NK-92 (cell line): ENCODE data around the gene BRD3.

Source experiments
- DNase-seq: peaks from one replicate; lab custom pipeline; 2025; ENCODE audit not compliant: unreplicated experiment; lab: John Stamatoyannopoulos, UW

BRD3 gene

DNA sequence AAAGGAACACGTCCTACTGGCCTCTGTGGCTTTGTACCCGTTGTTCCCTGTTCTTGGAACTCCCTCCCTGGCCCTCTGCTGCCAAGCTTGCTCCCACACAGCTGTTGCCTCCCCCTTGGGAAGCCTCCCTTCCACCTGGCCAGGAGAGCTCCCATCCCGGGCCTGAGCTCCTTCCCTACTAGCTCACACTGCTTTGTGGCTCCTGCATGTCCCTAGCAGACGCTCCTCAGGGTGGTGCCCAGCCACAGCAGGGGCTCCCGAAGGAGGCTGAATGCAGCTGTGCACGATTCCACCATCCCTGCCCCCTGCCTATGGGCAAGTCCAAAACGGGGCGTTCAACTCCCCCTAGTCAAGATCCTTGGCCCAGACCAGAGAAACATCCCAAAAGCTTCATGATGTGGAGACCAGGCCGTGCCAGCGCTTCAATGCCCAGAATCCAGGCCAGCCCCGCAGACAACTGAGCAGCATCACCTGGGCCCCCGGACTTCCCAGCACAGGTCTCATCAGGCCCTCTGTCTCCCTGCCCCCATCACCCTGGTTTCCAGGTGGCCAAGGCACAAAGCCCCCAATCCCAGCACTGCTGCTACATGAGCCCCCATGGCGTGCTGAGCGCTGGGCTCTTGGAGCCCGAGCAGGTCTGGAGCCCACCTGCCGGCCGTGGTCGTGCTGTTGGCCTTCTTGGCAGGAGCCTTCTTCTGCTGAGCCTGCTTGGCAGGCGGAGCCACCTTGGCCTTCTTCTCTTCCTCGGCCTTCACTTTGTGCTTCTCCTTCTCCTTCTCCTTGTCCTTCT, 28.2 kb downstream of the BRD3 start:
- DNase-seq, result no peak

DNA sequence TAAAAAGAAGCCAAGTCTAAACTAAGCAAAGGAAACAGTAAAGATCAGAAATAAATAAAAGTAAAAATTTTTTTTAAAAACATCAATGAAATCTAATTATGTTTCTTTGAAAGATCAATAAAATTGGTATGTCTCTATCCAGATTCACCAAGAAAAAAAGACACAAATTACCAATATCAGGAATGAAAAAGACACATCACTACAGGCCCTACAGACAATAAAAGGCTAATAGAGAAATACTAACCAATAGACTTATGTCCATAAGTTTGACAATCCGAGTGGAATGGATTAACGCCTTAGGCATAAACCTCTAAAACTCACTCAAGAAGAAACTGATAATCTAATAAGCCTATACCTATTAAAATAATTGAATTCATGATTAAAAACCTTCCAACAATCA, 30.2 kb downstream of the BRD3 start:
- no peak for DNase-seq

DNA sequence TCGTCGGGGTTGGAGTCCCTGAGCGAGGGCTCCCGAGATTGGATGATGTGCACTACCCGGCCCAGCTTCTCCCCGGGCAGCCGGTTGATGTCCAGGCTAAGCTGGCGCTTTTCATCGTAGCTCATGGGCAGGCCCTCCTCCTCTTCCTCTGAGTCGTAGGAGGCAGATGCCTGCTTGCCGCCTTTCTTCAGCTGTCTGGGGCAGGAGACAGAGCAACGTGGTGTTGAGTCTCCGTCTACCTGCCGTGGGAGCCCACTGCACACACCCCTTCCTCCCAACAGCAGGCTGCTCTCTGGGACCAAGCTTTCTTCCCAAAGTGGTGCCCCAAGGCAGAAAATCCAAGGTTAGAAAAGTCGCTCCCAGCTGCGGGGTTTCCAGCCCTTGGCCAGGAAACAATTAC, 31.7 kb downstream of the BRD3 start:
- no peak for DNase-seq

DNA sequence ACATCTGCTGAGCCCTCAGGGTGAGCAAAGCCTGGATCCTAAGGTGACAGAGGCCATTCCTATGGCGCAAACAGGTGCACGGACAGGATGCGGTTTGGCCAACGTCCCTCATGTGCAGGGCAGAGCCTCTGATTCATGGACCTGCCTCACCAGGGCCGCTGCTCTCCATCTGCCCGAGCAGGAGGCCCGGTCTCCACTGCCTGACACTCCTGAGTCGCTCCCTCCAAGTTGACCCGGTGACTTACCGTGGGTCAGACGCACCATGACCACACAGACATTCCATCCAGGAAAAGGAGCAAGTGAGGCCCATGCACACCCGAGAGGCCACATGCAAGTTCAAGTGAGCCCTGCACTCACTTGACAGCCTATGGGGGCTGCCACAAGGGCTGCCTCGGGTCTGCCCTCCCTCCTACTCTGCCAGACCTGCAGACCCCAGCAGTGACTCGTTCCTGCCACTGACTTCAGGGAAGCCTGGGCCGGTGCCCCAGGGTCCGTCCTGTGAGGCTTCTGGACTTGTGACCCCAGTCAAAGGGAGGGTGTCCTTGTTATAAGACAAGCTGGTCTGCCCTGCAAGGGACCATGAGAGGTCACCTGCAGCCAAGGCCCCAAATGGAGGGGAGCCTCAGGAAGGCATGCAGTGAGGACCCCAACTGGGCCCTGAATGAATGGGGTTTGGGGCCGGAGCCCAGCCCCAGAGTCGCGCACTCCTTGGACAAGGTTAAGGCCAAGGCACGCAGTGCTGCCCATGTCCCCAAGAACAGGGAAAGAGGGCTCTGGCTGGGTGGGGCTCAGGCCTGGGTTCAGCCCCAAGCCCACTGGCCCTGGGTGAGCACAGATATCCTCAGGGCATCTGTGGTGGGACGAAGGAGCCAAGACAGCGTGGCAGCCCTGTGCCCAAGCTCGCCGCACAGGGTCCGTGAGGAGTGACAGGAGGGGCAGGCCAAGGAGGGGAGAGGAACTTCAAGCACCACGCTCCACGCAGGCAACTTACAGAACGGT, 32.5 kb downstream of the BRD3 start:
- no peak for DNase-seq

DNA sequence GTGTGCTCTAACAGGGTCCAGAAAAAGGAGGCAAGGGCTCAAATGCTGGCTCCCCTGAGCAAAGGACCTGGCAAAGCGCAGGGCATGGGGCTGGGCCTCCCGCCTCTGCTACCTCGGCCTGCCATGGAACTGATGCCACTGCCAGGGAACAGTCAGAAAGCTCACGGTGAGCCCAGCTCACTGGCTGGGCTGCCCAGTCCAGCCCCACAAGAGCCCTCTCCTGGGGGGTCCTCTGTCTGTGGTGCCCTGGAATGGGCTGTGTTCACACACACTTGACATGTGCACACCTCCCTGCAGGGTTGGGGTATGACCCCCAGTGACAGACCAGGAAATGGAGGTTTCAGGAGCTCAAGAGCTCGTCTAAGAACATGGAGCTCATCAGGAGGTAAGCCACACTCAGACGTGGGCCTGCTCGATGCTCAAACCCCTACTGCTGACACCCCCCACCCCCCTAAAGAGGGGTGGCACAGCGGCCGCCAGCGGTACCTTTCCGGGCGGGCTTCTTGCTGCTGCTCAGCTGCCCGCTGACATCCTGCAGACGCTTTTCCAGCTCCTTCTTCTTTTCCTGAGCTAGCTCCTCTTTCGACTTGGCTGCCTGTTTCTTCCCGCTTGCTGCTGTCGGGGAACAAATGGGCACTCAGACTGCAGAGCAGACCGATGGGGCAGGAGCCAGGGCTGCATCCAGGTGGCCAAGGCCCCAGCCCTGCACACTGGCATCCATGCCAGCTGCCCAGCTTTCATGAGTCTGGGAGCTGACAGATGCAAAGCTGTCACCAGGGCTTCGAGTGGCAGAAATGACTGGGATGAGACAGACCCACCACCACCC, 33.4 kb downstream of the BRD3 start:
- DNase-seq, result no peak

DNA sequence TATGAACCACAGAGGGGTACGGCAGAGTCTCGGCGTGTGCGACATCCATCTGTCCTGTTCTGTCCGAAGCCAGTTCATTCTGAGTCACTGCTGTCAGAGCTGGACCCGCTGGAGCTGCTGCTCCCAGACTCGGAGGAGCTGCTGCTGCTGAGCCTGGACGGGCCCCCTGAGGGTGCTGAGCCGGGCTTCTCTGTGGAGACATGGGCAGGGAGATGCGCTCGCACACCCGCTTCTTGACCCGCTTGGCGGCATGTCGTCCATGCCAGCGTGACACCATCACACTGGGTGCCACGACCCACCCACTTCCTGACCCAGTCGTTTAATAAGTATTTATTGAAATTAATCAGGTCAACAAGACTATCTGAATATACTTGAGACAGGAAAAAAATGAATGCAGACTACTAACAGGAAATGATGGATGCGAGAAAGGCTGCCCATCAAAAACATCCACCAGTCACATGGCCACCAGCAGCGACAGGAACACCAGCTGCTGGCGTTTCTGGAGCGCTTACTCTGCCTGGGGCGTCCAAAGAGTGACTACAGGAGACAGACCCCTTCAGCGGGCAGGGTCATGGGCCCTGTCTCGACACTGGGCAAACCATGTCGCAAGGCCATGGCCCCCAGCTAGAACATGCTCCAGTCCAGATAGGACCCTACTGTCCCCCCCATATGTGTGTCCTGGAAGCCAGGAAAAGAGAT, 34.2 kb downstream of the BRD3 start:
- DNase-seq, result no peak

DNA sequence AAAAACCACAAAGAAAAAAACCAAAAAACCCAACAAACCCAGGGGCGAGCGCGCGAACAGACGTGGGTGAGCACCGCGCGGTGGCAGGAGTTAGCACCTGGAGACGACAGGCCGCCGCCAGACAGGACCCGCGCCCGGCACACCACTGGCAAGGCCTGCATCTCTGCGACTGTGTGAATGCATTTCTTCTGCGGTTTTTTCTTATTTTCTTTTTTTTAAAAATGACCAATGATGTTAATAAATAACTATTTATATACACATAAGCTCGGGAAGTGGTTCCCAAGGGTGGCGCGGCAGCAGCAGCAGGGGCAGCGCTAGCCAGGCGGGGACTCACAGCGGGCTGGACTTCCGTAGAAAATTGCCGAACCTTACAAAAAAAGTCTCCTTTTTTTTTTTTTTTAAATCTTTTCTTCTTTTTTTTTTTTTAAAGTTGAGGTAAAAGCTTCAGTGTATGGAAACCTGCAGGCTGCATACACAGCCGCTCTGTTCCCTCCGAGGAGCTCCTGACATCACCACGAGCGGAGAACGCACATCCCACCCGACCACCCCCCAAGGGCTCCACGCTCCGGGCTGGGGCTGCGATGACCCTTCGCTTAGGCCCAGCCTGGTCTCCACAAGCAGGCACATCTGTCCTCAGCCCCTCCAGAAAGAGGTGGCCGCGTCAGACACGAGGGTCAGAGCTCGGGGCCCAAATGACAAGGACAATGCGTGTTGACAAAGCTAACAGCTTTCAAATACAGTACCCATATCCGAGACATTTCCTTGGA, 35.2 kb downstream of the BRD3 start:
- no peak for DNase-seq

DNA sequence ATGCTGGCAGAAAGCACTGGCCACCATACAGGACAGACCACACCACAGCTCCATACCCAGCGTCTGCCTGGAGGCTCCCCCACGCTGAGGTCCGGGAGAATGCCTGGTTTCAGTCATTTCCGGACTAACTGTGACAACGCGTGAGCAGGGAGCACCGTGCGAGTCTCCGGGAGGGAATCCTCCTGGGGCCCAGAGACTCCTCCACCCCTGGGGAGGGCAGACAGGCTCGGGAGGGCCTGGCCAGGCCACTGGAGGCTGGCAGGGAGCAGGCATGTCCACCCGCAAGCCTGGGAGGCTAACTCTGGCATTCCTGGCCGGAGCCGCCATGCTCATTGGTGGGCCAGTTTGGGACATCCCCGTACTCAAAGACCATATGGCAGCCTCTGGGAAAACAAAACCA, 36.0 kb downstream of the BRD3 start:
- DNase-seq, result no peak

DNA sequence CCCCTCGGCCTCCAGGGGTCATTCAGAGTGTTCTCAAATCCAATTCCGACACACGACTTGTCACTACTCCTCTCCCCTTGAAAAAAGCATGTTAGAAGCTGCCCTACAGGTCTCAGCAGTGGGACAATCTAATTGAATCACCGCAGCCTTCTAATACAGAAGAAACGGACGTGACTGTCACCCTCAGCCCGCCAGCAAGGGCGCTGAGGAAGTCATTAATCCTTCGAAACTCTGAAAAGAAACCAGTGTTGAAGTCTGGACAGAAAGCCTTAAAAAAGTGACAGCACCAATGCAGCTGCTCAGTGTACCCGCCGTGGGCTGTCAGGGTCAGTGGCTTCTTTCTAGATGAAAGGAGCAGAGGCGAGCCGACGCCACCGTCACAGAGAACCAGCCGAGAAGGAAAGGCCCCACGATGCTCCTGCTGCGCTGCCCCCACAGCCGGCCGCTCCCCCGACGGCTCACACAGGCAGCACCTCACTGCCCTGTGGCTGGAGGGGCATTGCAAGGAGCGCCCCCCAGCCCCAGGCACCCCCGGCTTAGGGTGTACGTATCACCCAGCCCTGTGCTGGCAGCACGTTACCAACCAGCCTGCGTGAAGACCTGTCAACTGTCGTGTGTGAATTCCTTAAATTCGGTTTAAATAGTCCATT, 36.9 kb downstream of the BRD3 start:
- DNase-seq, result no peak

DNA sequence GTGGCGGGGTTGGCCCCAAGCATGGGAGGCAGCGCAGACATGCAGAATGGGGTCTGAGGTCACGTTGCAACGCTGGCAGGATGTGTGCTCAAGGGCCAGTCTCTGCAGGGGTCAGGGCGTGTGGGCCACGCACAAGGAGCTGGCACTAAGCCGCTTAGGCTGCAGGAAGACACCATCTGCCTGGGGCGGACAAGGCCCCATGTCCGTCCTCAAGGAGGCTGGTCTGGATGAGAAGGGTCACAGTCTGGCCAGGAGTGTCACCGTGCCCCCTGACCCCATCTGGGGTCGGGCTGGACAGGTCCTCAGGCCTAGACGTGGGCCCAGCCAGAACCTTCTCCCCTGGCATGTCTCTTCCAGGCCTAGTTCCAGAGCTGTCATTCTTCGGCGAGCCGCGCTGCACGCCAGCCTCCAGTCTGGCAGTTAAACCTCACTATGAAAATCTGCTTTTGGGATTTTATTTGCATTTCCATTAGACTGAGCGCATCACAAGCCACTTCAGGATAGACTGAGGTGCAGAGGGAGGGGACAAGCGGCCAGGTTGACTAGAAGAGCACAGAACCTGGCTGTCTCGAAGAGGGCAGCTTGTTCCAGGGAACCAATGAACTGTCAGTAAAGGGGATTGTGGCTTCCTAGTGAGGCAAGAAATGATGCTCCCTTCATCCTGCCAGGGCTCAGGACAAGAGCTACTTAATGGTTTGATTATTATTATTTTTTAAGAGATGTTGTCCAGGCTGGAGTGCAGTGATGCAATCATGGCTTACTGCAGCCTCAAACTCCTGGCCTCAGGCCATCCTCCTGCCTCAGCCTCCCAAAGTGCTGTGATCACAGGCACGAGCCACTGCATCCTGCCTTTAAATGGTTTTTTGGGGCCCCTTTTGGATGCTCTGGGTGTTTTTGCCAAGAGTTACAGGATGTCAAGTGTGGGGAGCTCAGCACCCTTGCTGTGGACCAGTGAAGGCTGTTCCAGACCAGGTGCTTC, 38.3 kb downstream of the BRD3 start:
- no peak for DNase-seq

DNA sequence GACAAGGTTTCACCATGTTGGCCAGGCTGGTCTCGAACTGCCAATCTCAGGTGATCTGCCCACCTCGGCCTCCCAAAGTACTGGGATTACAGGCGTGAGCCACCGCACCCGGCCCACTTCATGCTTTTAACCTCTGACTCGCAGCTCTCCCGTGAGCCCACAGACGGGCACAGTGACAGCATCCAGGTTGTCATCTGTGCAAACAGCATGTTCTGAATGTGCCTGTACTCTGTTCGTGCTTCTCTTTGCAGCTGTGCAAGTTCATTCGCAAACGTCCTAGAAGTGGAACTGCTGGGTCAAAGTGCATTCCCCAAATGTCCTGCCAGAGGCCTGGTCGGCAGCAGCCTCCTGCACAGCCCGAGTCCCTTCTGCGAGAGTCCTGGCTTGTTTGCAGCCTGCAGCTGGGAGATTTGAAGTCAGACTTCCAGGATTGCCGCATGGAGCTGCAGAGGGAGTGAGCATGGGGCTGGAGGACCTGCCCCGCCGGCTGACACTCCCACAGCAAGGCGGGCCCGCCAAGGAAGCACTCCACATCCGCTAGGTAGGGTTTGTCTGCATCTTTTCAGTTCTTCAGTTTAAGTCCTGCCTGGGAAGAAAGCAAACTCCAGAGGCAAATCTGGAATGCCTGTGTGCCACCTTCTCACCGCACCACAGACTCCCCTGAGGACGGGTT, 39.1 kb downstream of the BRD3 start:
- no peak for DNase-seq

DNA sequence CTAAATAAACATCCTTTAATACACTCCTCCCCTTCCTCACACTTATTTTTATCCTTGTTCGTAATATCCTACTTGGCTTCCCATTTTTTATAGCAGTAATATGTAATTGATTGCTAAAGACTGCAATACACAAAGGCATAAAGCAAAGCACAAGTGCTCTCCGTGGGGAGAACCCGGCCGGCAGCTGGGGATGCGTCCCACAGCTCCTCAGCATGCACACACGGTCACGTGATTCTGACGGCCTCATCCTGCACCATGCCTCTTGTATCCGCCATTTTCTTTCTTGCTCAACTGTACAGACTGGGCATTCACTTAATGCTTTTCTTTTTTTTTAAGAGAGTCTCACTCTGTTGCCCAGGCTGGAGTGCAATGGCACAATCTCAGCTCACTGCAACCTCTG, 39.8 kb downstream of the BRD3 start:
- DNase-seq, result no peak

DNA sequence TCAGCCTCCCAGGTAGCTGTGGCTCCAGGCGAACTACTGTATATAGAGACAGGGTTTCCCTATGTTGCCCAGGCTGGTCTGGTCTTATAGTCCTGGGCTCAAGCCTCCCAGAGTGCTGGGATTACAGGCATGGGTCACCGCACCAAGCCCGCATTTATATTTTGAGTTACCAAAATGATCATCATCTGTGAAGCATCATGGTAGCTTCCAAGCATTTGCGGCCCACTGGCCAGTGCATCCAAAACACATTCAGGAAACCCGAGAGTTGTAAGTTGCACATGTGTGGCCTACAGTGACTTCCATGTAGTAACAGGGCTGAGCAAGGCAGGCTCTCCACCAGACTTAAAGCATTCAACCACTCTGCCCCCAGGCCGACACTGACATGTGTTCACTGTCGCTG, 40.3 kb downstream of the BRD3 start:
- no peak for DNase-seq

DNA sequence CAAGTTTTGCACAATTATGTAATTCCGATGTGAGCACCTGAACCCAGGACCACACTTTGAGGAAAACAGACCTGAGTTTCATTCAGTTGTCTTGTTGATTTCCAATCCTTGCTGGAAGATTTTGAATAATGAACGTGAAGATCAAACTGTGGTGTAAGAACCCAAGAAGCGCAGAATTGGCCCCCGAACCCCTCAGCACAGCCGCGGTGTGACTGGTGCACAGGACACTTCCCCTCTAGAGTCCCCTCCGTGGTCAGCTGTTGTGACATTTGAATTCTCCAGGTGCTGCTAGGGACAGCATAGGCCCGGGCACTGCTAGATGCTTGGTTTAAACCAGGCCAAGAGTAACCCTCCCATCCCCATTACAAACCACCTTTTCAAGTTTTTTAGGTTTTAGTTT, 40.8 kb downstream of the BRD3 start:
- DNase-seq, result no peak

DNA sequence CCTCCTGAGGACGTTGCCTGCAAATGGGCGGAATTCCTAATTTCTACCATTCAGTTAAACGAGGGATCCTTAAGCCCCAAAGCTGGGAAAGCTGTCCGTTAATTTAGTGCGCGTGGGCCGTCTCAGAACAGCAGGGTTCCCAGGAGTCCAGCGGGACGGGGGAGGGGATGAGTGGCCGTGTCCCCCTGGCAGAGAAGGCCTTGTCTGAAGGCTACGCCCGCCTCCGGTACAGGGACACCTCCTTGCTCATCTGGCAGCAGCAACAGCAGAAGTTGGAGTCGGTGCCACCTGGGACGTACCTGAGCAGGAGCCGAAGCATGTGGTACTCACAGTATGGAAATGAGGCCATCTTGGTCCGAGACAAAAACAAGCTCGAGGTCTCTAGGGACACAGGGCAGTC, 41.2 kb downstream of the BRD3 start:
- no peak for DNase-seq

DNA sequence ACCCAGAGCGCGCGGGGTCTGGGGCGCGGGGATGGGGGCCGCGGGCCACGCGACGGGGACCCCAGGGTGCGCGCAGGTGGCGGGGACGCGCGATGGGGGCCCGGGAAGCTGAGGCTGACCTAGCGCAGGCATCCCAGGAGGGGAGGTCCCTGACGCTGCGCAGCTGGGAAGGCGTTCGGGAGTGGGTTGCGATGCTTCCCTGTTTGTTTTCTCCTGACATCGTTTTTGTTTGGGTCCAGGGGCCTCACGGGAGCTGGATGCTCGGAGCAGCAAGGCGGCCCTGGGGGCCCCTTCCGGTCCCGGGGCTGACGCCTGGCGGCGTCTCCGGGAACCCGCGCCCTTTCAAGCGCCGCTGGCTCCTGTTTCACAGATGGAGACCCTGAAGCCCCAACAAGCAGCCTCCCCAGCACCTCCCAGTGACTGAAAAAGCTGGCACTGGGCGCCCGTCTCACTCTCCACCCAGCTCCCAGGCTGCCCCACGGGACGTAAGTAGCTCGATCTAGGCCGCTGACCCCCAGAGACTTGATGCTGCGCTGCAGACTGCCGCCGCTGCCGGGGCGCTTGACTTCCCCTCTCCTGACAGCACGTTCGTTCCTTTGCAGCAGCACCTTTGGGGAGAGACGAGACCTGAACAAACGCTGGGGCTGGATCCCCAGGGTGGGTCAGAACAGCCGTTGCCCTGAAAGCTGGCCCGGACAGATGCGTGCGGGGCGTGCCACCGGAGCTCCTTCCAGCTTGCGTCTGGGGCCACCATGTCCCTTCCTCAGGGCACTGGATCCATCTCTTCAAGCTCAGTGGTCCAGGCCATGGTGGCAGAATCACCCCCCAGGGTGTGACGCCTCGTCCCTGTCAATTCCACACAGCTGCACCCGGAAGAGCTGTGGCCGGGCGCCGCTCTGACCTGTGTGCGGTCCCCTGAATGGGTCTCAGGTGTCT, 42.0 kb downstream of the BRD3 start:
- DNase-seq, result no peak
